GM12892 (cell line): Measurements from ENCODE around the gene DOP1B.
"Not testable (repeated sequence)": the region's sequence is repeated elsewhere in the genome, so short reads cannot be mapped to it uniquely, and the experiment has no call there.

Experiments
- POLR2A ChIP-seq: IDR thresholded peaks from 2 replicates; pipeline ENCODE4 v1.6.1; 2011; ENCODE audit warnings: low read depth, low read length, control low read depth
- POLR2AphosphoS5 ChIP-seq: IDR thresholded peaks from 2 replicates; pipeline ENCODE4 v1.6.1; 2011; ENCODE audit warnings: low read depth, low read length, control low read depth

GRCh38 chr21:36130839-36131238, 25.8 kb upstream of the DOP1B start:
- TF ChIP-seq POLR2A, POLR2AphosphoS5: not testable (repeated sequence)
